ENCODE measurements around the gene EIF2A. TPM values are rescaled to one million over a fixed set of nuclear protein-coding genes. Genes with fewer than 3 reads are reported as not detected.

Gene EIF2A
- total and polyA plus RNA-seq, 4 donors = 59.5 to 127 (median 69.6) TPM

DNA sequence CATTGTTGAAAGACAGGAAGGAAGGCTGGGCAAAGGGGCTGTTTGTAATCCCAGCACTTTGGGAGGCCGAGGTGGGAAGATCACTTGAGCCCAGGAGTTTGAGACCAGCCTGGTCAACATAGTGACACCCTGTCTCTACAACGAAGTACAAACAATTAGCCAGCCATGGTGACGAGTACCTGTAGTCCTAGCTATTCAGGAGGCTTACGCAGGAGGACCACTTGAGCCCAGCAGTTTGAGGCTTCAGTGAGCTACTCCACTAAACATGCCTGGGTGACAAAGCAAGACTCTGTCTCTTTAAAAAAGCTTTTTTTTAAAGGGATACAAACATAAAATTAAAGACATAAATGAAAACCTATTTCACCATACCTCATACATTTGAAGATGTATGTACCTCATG is 11.4 kb upstream of the EIF2A start:
- WGBS, 2 donors = 58 to 68% methylated on average over 4 of the region's 4 CpGs
- Histone ChIP-seq H3K36me3 (ENCODE audit: control insufficient read depth in 4 of 4, insufficient read depth in 4 of 4, low read length in 4 of 4) (no peaks in the 10 kb centered on the region), H3K4me1 (ENCODE audit: control insufficient read depth in 5 of 5, insufficient read depth in 5 of 5, low read length in 5 of 5) (peaks cover 0 to 4% (median 0%) of the 10 kb centered on the region in 5 donors), H3K27ac (ENCODE audit: low read depth in 1 of 2, low read length in 1 of 2) (no peak overlapping the region), H3K27me3 (ENCODE audit: control insufficient read depth in 3 of 3, insufficient read depth in 3 of 3, low read length in 2 of 3) (no peaks in the 10 kb centered on the region), H3K9ac (ENCODE audit: insufficient read depth in 1 of 2, low read length in 2 of 2) (no peak overlapping the region), H3K4me3 (no peak overlapping the region), H3K9me3 (ENCODE audit: control insufficient read depth in 4 of 4, insufficient read depth in 3 of 4, low read length in 3 of 4) (no peaks in the 10 kb centered on the region)
- peak in 2 of 3 donors; percentile 22 to 37 for DNase-seq
- no peak for ATAC-seq (ENCODE audit: insufficient read depth, low FRiP score)
- no peak for TF ChIP-seq CTCF (IDR thresholded peaks at IDR 0.05; ENCODE audit: control extremely low read depth, extremely low read depth)

GRCh38 chr3:150538324-150539208 is 8.0 kb upstream of the EIF2A start:
- Histone ChIP-seq H3K9me3 (ENCODE audit: control insufficient read depth in 4 of 4, insufficient read depth in 3 of 4, low read length in 3 of 4) (no peaks in the 10 kb centered on the region), H3K4me1 (ENCODE audit: control insufficient read depth in 5 of 5, insufficient read depth in 5 of 5, low read length in 5 of 5) (peaks cover 0 to 4% (median 0%) of the 10 kb centered on the region in 5 donors), H3K27ac (ENCODE audit: low read depth in 1 of 2, low read length in 1 of 2) (peak overlapping the region in 1 of 2 donors; percentile 64), H3K4me3 (no peak overlapping the region), H3K27me3 (ENCODE audit: control insufficient read depth in 3 of 3, insufficient read depth in 3 of 3, low read length in 2 of 3) (no peaks in the 10 kb centered on the region), H3K9ac (ENCODE audit: insufficient read depth in 1 of 2, low read length in 2 of 2) (no peak overlapping the region), H3K36me3 (ENCODE audit: control insufficient read depth in 4 of 4, insufficient read depth in 4 of 4, low read length in 4 of 4) (peaks cover 1 to 13% (median 3%) of the 10 kb centered on the region in 4 donors)
- no peak for TF ChIP-seq CTCF (IDR thresholded peaks at IDR 0.05; ENCODE audit: control extremely low read depth, extremely low read depth)
- 68 to 85% methylated on average over 10 of the region's 10 CpGs for WGBS, 2 donors
- ATAC-seq (ENCODE audit: insufficient read depth, low FRiP score) (peak; percentile 42), DNase-seq (peak; percentile 20 to 67 (median 60))

DNA sequence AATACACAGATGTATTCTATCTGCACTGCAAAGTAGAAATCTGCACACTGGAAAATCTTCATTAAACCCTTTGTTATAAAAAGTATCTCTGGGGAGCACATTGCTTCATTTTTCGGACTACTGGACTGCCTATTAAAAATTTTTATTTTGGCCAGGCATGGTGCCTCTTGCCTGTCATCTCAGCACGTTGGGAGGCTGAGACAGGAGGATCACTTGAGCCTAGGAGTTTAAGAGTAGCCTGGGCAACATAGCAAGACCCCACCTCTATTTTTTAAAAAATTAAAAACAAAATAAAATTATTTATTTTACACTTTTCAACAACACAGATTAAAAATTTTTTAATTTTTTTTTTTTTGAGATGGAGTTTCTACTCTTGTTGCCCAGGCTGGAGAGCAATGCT is 6.3 kb upstream of the EIF2A start:
- H3K27me3 ChIP-seq (ENCODE audit: control insufficient read depth in 3 of 3, insufficient read depth in 3 of 3, low read length in 2 of 3) = no peaks in the 10 kb centered on the region
- ATAC-seq (ENCODE audit: insufficient read depth, low FRiP score) (no peak), DNase-seq (no peak)
- no peak for TF ChIP-seq CTCF (IDR thresholded peaks at IDR 0.05; ENCODE audit: control extremely low read depth, extremely low read depth)
- H3K27ac ChIP-seq (ENCODE audit: low read depth in 1 of 2, low read length in 1 of 2) = no peak overlapping the region
- H3K9ac ChIP-seq (ENCODE audit: insufficient read depth in 1 of 2, low read length in 2 of 2) = no peak overlapping the region
- WGBS, 2 donors = 93 to 98% methylated on average over 2 of the region's 2 CpGs
- no peak overlapping the region for H3K4me3 ChIP-seq
- H3K4me1 ChIP-seq (ENCODE audit: control insufficient read depth in 5 of 5, insufficient read depth in 5 of 5, low read length in 5 of 5) = peaks cover 0 to 8% (median 3%) of the 10 kb centered on the region in 5 donors
- no peaks in the 10 kb centered on the region for H3K9me3 ChIP-seq (ENCODE audit: control insufficient read depth in 4 of 4, insufficient read depth in 3 of 4, low read length in 3 of 4)
- H3K36me3 ChIP-seq (ENCODE audit: control insufficient read depth in 4 of 4, insufficient read depth in 4 of 4, low read length in 4 of 4) = peaks cover 1 to 19% (median 5%) of the 10 kb centered on the region in 4 donors
